Endodermal cell (in vitro differentiated cells): ENCODE results near the gene LRIG1. TPM values are rescaled to one million over a fixed set of nuclear protein-coding genes. Genes with fewer than 3 reads are reported as not detected.
A peak's percentile ranks its signal among the peaks of the same experiment; 100 is the strongest.

Source experiments
- DNase-seq: peaks from one replicate; pipeline ENCODE4 v3.0.0-alpha.2; 2017
- H3K27ac ChIP-seq: 2 replicates; pipeline ENCODE4 v1.5.1; 2013; ENCODE audit warnings: mild to moderate bottlenecking, low read depth, low read length, moderate library complexity
- H3K27me3 ChIP-seq: 2 replicates; pipeline ENCODE4 v1.6.1; 2013; ENCODE audit warnings: mild to moderate bottlenecking, low read length, moderate library complexity; ENCODE audit not compliant: insufficient read depth, control insufficient read depth, poor library complexity, severe bottlenecking
- H3K36me3 ChIP-seq: 2 replicates; pipeline ENCODE4 v1.7.0; 2013; ENCODE audit warnings: mild to moderate bottlenecking, low read length, moderate library complexity; ENCODE audit not compliant: control insufficient read depth, insufficient read depth
- H3K4me1 ChIP-seq: one replicate; pipeline ENCODE4 v1.7.0; 2013; ENCODE audit warnings: low read length; ENCODE audit not compliant: control insufficient read depth, insufficient read depth
- H3K4me3 ChIP-seq: 2 replicates; pipeline ENCODE4 v1.5.1; 2013; ENCODE audit warnings: mild to moderate bottlenecking, low read length, moderate library complexity
- H3K9ac ChIP-seq: 2 replicates; pipeline ENCODE4 v1.6.1; 2013; ENCODE audit warnings: mild to moderate bottlenecking, low read length, moderate library complexity; ENCODE audit not compliant: poor library complexity, severe bottlenecking; ENCODE audit errors: extremely low read depth
- H3K9me3 ChIP-seq: 2 replicates; pipeline ENCODE4 v1.6.1; 2013; ENCODE audit warnings: mild to moderate bottlenecking, low read length, moderate library complexity; ENCODE audit not compliant: control insufficient read depth
- H3K27ac Mint-ChIP-seq: 2 replicates; pipeline ENCODE4 v1.8.0; 2020; ENCODE audit warnings: mixed read lengths
- H3K27me3 Mint-ChIP-seq: 2 replicates; pipeline ENCODE4 v1.8.0; 2021; ENCODE audit warnings: mild to moderate bottlenecking, mixed read lengths; ENCODE audit not compliant: insufficient read depth
- H3K36me3 Mint-ChIP-seq: 2 replicates; pipeline ENCODE4 v1.8.0; 2020; ENCODE audit warnings: low read depth, mixed read lengths
- H3K4me1 Mint-ChIP-seq: 2 replicates; pipeline ENCODE4 v1.8.0; 2020; ENCODE audit warnings: mixed read lengths
- H3K4me3 Mint-ChIP-seq: 2 replicates; pipeline ENCODE4 v1.8.0; 2020; ENCODE audit warnings: mild to moderate bottlenecking, moderate library complexity, mixed read lengths
- H3K9me3 Mint-ChIP-seq: 2 replicates; pipeline ENCODE4 v1.8.0; 2020; ENCODE audit warnings: mild to moderate bottlenecking, mixed read lengths
- WGBS, 2 experiments: methylation state at CpG; one replicate each; pipeline versions ENCODE4 v1.1.5 to v1.1.7; 2013; ENCODE audit warnings: missing lambda C conversion rate in 2 of 2, mixed read lengths in 1 of 2; ENCODE audit not compliant: insufficient coverage in 1 of 2, insufficient read length in 1 of 2; 5-methylcytosine and 5-hydroxymethylcytosine counted together
- total RNA-seq, 2 donors: library from RNA; stranded (reverse); fragmentation: NEBNext Ultra II Directional in 1 of 2; extraction: Animal tissue kit (Norgen Biotek cat#: 25700) in 1 of 2; gene quantifications; 2 replicates in 1 of 2; 3 replicates in 1 of 2; pipeline ENCODE4 v1.2.1, GENCODE V29; 2021
- TF ChIP-seq, protein P1 (sequence below): fragments of 200-600 bp; sonication (generic); conservative IDR thresholded peaks from 2 replicates; pipeline ENCODE4 v1.5.0; 2021; ENCODE audit warnings: antibody characterized with exemption, mild to moderate bottlenecking

The LRIG1 gene
- total RNA-seq, 2 donors from 2014 or later, result 37.5 to 42.3 TPM

DNA sequence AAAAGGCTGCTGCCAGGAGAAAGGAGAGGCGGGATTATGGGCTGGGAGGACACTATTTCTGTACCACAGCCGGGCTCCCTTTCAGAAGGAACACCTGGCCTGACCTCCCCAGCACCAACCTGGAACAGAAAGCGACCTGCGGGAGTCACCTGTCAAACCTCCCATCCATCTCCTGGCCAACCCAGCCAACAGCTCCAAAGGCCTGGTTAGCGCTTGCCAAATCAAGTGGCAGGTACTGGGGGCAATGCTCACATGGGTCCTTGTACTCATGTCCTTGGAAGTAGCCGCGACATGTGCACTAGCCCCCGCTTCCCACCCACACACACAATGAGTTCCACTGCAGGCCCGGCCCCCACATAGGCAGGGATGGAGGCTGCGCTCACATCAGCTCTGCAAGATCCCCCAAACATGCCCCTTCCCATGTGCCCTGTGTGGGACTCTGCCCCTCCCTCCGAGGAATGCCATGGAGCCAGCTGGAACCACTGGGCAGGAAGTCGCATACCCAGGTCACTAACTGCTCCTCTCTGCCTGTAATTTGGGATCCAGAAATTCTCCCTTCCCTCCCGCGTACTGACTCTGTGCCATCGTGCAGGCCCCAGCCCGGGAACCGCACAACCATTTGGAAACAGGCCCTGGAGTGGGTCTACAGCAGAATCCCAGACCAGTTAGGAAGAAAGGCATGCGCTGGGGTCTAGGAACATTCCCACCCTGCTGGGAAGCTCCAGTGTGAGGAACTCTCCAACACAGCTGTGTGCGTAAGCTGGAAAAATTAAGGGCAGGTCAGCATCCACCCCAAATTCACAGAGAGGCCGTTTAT is 98.9 kb downstream of the LRIG1 start:
- Mint-ChIP-seq H3K36me3 (peaks cover 67% of the 10 kb centered on the region), H3K27me3 (no peaks in the 10 kb centered on the region), H3K9me3 (no peaks in the 10 kb centered on the region), H3K4me1 (peaks cover 26% of the 10 kb centered on the region), H3K27ac (peak overlapping the region; percentile 58), H3K4me3 (no peak overlapping the region)
- TF ChIP-seq, protein P1, sequence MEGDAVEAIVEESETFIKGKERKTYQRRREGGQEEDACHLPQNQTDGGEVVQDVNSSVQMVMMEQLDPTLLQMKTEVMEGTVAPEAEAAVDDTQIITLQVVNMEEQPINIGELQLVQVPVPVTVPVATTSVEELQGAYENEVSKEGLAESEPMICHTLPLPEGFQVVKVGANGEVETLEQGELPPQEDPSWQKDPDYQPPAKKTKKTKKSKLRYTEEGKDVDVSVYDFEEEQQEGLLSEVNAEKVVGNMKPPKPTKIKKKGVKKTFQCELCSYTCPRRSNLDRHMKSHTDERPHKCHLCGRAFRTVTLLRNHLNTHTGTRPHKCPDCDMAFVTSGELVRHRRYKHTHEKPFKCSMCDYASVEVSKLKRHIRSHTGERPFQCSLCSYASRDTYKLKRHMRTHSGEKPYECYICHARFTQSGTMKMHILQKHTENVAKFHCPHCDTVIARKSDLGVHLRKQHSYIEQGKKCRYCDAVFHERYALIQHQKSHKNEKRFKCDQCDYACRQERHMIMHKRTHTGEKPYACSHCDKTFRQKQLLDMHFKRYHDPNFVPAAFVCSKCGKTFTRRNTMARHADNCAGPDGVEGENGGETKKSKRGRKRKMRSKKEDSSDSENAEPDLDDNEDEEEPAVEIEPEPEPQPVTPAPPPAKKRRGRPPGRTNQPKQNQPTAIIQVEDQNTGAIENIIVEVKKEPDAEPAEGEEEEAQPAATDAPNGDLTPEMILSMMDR, result no peak
- H3K27me3 ChIP-seq, result no peaks in the 10 kb centered on the region
- no peak overlapping the region for H3K4me3 ChIP-seq
- H3K9ac ChIP-seq, result no peak overlapping the region
- H3K4me1 ChIP-seq, result no peaks in the 10 kb centered on the region
- DNase-seq, result peak; percentile 45
- H3K9me3 ChIP-seq, result no peaks in the 10 kb centered on the region
- 93 to 95% methylated on average over 19 to 20 of the region's 20 CpGs for WGBS, 2 experiments
- H3K27ac ChIP-seq, result peak overlapping the region; percentile 73
- H3K36me3 ChIP-seq, result peaks cover 91% of the 10 kb centered on the region

DNA sequence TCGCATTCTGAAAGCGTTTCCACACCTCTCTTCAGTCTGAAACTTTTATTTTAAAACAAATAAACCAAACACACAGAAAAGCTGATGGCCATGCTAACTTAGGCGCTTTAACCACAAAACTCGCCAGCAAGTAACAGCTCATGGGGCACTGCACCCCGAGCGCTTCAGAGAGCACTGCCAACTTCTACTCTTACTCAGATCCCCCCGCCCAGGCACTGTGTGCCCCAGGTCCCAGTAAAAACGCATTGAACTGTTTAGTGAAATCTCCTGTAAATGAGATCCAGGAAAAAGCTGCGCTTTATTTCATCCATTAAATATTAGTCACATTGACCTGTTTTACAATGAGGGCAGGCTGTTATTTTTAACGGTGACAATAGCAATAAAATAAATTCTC is 99.7 kb downstream of the LRIG1 start:
- WGBS, 2 experiments, result 80 to 90% methylated on average over 5 to 10 of the region's 10 CpGs
- Histone ChIP-seq H3K27me3 (no peaks in the 10 kb centered on the region), H3K4me1 (no peaks in the 10 kb centered on the region), H3K4me3 (no peak overlapping the region), H3K27ac (peak overlapping the region; percentile 73), H3K36me3 (peaks cover 91% of the 10 kb centered on the region), H3K9me3 (no peaks in the 10 kb centered on the region), H3K9ac (no peak overlapping the region)
- Mint-ChIP-seq H3K4me3 (no peak overlapping the region), H3K9me3 (no peaks in the 10 kb centered on the region), H3K27ac (peak overlapping the region; percentile 58), H3K4me1 (peaks cover 26% of the 10 kb centered on the region), H3K36me3 (peaks cover 68% of the 10 kb centered on the region), H3K27me3 (no peaks in the 10 kb centered on the region)
- TF ChIP-seq, protein P1, result no peak
- no peak for DNase-seq

DNA sequence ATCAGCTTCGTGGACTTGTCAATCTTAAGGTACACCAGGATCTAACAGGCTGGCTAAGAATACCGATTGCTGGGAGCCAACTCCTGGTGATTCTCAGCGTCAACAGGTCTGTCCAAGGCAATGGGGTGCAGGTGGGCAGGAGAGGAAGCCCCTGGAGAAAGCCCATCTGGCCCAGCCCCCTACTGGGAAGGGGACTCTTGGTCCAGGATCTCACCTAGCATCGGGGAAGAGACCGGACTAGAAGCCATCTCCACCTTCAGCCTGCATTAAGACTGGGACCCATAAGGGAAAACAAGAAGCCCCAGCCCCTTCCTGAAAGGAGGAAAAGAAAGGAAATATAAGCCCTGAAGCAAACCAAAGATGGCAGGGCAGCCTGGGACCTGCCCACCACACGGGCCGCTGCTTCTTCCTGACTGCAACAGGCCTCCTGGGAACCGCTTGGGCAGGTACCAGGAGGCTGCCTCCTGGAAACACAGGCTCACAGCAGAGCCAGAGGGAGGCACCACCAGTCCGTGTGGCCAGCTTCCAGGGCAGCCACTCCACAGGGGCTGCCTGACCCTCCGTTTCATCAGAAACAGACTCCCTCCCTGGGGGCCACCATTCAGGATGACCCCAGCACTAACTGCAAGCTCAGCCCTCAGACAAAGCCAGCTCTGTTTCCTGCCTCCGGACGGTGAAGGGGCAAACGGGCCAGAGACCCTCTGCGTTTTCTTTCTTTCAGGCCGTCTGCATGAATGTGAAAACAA is 100.2 kb downstream of the LRIG1 start:
- H3K36me3 ChIP-seq, result peaks cover 91% of the 10 kb centered on the region
- Mint-ChIP-seq H3K36me3 (peaks cover 69% of the 10 kb centered on the region), H3K27ac (peak overlapping the region; percentile 55), H3K4me3 (no peak overlapping the region), H3K27me3 (no peaks in the 10 kb centered on the region), H3K9me3 (no peaks in the 10 kb centered on the region), H3K4me1 (peaks cover 26% of the 10 kb centered on the region)
- no peaks in the 10 kb centered on the region for H3K4me1 ChIP-seq
- peak; percentile 57 for DNase-seq
- TF ChIP-seq, protein P1, result peak; percentile 15
- H3K4me3 ChIP-seq, result no peak overlapping the region
- H3K9ac ChIP-seq, result no peak overlapping the region
- peak overlapping the region; percentile 73 for H3K27ac ChIP-seq
- no peaks in the 10 kb centered on the region for H3K9me3 ChIP-seq
- H3K27me3 ChIP-seq, result no peaks in the 10 kb centered on the region
- 89% methylated on average over 7 to 15 of the region's 15 CpGs for WGBS, 2 experiments
